ENCODE measurements around the gene PLEKHA3.
"Not testable (repeated sequence)": the region's sequence is repeated elsewhere in the genome, so short reads cannot be mapped to it uniquely, and the experiment has no call there.

PLEKHA3 gene

DNA sequence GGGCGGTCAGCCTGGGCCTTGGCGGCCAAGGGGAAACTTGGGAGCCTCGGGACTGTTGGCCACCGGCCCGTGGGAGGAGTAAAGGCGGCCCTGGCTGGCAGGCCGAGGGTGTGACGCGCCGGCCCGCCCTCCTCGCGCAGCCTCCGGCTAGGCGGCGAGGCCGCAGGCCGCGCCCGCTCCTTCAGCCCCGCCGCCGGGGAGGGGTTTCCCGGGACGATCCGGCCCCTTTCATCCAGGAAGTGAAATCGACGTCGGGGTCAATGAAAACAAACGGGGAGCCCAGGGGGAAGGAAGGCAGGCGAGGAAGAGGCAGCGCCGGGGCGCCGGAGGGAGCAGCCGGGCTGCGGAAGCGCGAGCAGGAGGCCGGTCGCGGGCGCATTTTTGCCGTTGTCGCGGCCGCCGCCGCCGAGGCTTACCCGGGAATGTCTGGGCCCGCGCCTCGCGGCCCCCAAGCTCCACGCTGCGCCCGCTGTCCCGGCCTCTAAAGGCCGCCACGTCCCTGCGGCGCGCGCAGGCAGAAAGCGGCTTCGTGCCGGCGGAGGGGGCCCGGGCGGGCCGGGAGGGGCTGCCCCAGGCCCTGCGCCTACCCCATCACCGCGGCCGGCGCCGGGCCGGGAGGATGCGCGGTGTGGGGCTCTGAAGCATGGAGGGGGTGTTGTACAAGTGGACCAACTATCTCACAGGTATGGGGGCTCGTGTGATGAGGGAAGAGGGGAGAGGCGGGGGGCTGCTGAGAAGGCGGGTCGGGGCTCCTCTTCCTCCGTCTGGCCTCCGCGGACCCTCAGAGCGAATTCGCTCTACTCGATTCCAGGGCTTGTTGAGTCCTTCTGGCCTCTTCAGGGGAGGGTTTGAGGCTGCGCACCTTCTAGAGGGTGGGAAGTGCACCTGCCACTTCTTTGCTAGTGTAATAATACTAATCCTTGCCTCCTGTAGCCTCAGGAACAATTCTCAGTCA, at the start of gene PLEKHA3:
Gene PLEKHA3 (plus strand): TSS at position 231 of the 955 bp plus-strand sequence. CDS start 413 bp downstream, at position 644.
- peak; percentile 72 for DNase-seq

DNA sequence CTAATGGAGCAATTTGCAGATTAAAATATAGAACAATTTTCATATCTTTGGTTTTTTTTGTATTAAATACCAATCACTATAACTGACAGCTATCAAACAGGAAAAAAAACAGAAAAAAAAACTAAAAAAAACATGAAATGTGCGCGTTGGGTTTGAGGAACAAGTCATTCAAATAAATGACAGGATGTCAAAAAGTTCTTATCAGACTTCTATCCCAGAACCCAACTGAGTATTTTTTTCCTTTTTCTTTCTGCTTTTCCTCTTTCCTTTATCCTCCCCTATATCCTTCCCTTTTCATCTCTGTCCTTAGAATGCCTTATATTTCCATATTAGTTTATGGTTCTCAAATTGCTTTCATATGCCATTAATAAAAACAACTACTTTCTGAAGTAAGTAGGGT, 43.6 kb upstream of the PLEKHA3 start:
- DNase-seq, result no peak

DNA sequence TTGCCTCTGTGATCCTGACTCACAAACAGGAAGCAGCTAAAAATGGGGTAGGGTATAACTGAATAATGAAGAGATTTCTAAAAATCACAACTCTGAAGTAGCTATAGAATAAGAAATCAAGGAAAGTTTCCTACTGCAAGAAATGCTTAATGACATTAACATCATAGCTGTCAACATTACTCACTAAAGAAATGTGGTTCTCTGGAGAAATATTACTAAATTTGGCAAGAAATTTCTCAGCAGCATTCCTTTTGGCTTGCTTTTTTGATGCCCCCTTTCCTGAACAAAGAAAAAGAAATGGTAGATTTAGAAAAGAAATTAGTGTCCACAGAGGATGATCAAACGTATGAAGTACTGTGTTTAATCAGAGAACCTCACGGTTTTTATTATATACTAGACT, 38.8 kb upstream of the PLEKHA3 start:
- DNase-seq, result no peak

GRCh38 chr2:178448968-178449661, 31.1 kb upstream of the PLEKHA3 start:
- no peak for DNase-seq

DNA sequence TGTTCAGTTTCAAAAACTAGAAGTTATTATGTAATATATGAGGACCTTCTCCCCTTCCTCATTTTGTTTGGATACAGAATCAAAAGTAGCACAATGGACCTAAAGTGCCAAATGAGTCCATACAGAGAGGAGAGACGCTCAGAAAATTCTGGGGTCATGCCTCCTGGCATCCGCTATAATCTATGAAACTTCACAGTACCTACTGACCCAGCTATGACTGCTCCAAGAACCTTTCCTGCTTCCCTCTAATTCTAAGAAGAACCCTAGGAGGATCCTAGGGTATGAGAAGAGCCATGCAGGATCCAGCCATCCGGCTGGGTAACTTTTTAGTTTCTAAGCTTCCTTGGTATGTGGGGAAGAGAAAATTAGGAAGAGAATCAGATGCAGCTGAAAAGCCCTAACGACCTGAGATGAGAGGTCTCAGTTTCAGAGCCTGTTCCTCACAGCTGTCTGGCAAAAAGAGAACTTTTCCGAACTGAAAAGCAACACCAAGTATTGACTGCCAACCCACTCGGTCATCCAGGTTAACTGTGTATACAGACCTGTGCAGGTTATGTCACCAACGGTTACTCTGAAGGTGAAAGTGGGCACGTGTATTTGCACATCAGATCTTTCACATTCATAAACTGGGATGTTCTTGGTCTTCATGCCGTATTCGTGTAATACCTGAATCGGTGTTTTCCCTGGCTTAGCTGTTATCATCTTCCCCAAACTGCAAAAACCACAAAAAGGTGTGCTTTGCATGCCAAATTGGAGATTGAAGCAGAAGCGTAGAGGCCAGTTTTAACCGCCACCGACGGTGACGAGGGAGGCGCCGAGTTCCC, 30.3 kb upstream of the PLEKHA3 start:
- DNase-seq, result no peak

DNA sequence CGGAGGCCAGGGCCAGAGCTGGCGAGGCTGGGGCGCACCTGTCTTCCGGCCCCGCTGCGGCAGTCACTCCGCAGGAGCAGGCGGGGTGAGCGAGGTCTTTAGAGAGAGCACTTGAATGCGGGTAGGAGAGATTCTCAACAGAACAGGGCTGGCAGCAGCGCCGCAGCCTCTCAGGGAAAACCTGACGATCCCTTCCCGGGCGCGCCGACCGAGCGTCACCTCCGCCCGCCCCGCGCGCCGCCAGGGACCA, 29.8 kb upstream of the PLEKHA3 start:
- no peak for DNase-seq

GRCh38 chr2:178450774-178451525, 29.3 kb upstream of the PLEKHA3 start, which contains the start of the genes PJVK and PRKRA:
Gene PJVK, plus strand, starts transcription at chr2:178451378. Its CDS starts 2,032 bp downstream, at chr2:178453410.
Gene PRKRA, minus strand, starts transcription at chr2:178451175. Its CDS starts 145 bp downstream, at chr2:178451030.
- peak; percentile 94 for DNase-seq

DNA sequence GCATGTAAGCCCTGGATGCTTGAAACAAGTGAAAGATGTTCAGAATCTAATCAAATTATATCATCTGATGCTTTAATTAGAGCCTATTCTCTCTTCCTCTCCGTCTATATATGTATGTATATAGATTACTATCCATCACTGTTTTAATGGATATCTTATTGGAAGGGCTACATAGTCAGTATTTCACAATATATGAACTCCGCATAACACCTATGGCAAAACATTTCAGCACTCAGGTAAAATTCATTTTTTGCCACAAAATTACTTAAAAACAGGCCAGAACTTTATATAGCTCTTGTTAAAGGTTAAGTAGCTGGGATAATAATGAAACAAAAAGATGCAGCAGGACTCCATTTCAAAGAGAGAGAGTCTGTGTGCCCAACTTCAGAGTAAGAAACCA, 27.9 kb upstream of the PLEKHA3 start:
- DNase-seq, result no peak

- DNase-seq, result no peak
Observed at GRCh38 chr2:178452870-178453269, 27.4 kb upstream of the PLEKHA3 start.

DNA sequence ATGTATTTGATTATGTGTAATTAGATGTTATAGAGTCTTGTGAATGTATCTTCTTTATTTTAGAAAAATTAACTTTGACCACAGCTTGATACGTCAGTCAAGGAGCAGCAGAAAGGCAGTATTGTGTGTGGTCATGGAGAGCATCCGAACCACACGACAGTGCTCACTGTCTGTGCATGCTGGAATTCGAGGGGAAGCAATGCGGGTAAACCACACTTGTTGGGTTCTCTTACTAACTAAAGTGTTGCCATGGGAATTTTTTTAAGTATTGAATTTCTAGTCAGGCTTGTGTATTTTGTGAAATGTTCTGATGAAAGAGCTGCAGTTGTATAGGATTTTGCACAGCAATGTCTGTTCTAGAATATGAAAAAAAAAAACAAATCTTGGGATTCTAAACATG, 24.3 kb upstream of the PLEKHA3 start:
- DNase-seq, result no peak

DNA sequence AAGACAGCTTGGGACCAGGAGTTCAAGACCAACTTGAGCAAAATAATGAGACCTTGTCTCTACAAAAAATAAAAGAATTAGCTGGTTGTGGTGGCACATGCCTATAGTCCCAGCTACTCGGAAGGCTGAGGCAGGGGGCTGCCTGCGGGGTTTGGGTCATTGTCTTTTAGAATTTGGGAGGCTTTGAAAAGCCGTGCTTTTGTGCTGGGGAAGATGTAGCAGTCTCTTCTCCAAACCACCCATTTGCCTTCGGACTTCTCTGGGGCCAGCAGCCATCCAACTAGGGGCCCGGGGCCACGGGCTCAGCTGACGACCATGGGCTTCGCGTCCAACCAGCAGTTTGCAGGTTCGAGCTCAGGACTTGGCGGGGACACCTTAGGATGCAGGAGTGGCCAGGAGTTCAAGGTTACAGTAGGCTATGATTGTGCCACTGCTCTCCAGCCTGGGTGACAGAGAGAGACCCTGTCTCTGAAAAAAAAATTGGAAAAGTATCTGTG, 22.8 kb upstream of the PLEKHA3 start:
- DNase-seq, result no peak

- DNase-seq, result no peak
Observed at GRCh38 chr2:178469219-178469849, 10.9 kb upstream of the PLEKHA3 start.

GRCh38 chr2:178471313-178471712, 8.9 kb upstream of the PLEKHA3 start:
- not testable (repeated sequence) for DNase-seq

DNA sequence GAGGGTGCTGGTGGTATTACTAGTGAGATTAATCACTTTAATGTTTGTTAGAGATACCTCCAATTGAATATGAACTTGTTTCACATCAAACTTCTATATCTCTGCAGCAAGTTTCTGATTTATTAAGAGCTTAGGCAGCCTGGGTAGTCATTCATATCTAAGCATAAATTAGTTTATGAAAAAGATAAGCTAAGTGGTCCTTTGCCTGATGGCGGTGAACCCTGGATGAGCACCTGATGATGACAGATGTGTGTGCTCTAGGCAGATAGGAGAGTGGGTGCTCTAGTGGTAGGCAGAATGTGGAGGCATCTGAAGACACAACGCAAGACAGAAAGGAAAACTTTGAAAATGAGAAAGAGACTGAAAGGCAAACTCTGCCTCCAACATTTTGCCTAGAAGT, 6.9 kb upstream of the PLEKHA3 start:
- DNase-seq, result no peak

DNA sequence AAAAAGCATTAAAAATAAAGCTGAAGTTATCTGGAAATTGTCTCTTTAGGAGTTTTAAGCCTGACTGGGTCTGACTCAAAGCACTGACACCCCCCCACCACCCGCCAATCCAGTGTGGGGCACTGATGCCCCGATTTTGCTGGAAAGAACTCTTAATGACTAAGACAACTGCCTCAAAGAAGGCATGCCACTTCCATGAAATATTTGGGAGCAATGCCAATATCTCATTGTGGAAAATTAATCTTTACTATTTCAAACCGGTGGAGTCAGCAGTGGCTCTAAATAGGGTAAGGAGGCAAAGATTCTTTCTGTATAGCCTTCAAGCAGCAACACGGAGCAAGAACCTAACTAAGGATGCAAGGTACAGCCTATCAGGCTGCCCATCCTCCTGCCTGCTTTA, 6.3 kb upstream of the PLEKHA3 start:
- no peak for DNase-seq

GRCh38 chr2:178474560-178474959, 5.7 kb upstream of the PLEKHA3 start:
- no peak for DNase-seq

DNA sequence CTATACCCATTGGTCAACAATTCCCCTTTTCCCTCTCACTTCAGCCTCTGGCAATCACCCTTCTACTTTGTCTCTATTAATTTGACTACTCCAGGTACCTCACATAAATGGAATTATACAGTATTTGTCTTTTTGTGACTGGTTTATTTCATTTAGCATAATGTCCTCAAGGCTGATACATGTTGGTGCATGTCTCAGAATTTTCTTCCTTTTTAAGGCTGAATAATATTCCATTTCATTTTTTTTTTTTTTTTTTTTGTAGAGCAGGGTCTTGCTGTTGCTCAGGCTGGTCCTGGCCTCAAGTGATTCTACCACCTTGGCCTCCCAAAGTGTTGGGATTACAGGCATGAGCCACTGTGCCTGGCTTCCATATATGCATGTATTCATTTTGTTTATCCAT, 3.8 kb upstream of the PLEKHA3 start:
- no peak for DNase-seq

DNA sequence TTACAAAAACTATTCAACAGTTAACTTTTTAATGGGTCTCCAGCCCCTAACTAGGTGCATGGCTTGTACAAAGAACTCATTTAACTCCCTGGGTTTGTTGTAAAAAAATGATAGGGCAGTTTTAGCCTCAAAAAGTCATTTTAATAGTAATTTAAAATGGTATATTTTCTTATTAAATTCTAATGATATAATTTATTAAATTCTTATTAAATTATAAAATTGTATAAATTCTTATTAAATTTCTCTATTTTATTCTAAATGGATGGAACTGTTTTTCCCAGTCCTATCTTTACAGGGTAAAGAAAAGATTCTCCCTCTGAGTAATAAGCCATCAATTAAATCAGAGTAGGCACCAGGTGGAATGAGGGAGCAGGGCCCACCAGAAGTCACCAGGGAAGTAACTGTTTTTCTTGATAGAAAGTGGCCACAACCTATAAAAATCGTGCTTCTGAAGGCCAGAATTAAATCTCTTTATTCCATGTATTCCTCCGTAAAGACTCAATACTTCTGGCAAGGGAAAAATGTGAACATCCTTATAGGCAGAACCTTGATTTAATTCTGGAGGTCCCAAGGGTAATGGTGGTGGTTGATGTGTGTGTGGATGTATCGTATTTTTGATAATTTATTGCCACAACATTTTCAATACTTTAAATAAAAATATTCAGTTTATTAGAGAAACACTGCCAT, 2.7 kb upstream of the PLEKHA3 start:
- DNase-seq, result no peak

DNA sequence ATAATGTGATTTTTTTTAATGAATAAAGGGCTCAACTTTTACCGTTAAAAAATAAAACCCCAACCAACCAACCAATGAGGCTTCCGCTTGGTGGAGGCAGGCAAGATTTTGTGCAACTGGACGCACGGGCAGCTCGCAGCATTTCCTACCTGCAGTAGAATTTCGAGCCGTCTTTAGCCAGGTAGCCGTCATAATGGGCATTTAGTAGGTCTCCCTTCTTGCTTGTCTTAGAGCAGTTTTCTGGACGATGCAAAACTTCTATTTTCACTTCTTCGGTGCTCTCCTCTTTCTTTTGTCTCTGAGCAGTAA, 2.2 kb upstream of the PLEKHA3 start:
- DNase-seq, result no peak

GRCh38 chr2:178478439-178479274, 1.6 kb upstream of the PLEKHA3 start, which contains the start of gene FKBP7:
Gene FKBP7, minus strand, starts transcription at chr2:178478600. Its CDS starts 101 bp downstream, at chr2:178478499.
- peak; percentile 80 for DNase-seq
